ENCODE results near the gene SACS. TPM values are rescaled to one million over a fixed set of nuclear protein-coding genes. Genes with fewer than 3 reads are reported as not detected.

Gene SACS
- total RNA-seq, 1 experiment from 2014 or later: 33.4 TPM

DNA sequence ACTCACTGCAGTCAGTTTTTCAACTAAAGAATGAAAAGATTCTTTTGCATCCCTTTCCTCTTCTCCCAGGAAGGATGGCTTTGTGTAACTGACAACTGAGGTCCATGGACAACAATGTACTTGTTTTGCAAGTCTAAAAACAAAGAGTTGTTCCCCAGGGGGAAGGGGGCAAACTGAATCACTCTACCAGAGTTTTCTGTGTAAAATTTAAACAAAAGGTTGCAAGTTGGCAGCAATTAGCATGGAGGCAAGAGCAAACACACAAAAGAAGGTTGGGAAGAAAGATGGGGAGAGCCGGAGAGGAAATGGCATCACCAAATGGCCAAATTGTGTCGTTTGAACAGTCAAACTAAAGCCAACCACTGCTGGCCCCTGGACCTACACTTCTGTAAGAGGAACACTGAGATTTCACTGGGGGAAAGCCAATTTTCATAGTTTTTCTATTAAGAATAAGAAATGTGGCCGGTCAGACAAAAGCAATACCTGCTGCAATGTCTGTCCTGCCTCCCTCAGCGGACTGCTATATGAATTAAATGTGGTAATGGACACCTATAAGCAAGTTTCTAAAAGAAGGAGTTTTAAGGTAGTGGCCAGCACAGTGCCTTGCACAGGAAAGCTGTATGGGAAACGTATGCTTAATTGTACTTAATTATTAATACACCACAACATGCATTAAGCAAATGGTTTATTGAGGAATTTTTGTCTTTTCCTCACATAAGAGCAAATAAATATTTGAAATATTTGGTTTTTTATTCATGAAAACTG, 16.1 kb upstream of the SACS start:
- no peak for ATAC-seq
- RAD21 ChIA-PET (ENCODE audit: low non-redundant PET in 1 of 2, low total read pairs in 2 of 2, uncharacterized antibody in 2 of 2, unreplicated experiment in 2 of 2): no interaction called here
- no TSS peak for BruUV-seq (replicated peaks)

DNA sequence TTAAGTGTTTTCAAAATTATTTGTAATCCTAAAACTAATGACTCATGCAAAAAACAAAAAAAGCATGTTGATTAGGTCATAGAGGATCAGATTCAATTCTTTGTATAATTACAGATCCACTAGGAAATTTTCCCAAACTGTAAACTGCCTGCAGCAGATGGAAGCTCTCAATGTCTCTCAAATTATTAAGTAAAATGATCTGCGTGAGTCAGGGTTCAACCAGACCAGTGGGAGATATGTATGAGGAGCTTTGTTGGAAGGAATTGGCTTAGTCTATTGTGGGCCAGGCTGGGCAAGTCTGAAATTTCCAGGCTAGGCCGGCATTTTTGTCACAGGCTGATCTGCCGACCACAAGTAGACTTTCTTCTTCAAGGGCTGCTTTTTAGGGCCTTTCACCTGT, 14.4 kb upstream of the SACS start:
- Histone ChIP-seq H3K27me3 (ENCODE audit: insufficient read depth, low read length) (no peaks in the 10 kb centered on the region), H3K4me1 (ENCODE audit: control insufficient read depth in 1 of 2, insufficient read depth in 2 of 2, low read length in 2 of 2) (no peaks in the 10 kb centered on the region), H4K20me1 (ENCODE audit: insufficient read depth) (no peaks in the 10 kb centered on the region), H3K9me2 (ENCODE audit: insufficient read depth) (no peaks in the 10 kb centered on the region), H3K4me2 (ENCODE audit: low read length) (no peak overlapping the region), H3K36me3 (ENCODE audit: control insufficient read depth in 1 of 2, insufficient read depth in 2 of 2, low read length in 2 of 2) (no peaks in the 10 kb centered on the region), H3K9ac (ENCODE audit: low read length) (no peak overlapping the region), H3K4me3 (replicated peaks in 1 of 2; ENCODE audit: low read depth in 1 of 2, low read length in 2 of 2) (no peak overlapping the region), H3K79me2 (ENCODE audit: insufficient read depth, low read length) (no peaks in the 10 kb centered on the region), H3K9me3 (ENCODE audit: control insufficient read depth in 1 of 2, insufficient read depth in 1 of 2, low read depth in 1 of 2, low read length in 2 of 2) (no peaks in the 10 kb centered on the region), H3K27ac (ENCODE audit: low read depth, low read length) (no peak overlapping the region), H2AFZ (ENCODE audit: low read depth, low read length, poor library complexity, severe bottlenecking) (no peak overlapping the region)
- intact Hi-C loops (cut with micrococcal nuclease): no loop called here
- ChIA-PET CTCF (no interaction called here), RAD21 (ENCODE audit: low non-redundant PET in 1 of 2, low total read pairs in 2 of 2, uncharacterized antibody in 2 of 2, unreplicated experiment in 2 of 2) (no interaction called here), POLR2A (no interaction called here)
- ATAC-seq (no peak), DNase-seq (ENCODE audit: low read depth, low spot score) (no peak)
- no peak for TF ChIP-seq ZNF274 (IDR thresholded peaks at IDR 0.05; ENCODE audit: low read depth, low read length)
- BruUV-seq (replicated peaks): no TSS peak

More for the DNA sequence above, 16.1 kb upstream of the SACS start:
- ChIA-PET POLR2A (no interaction called here), CTCF (no interaction called here)
- intact Hi-C loops (cut with micrococcal nuclease): no loop called here
- no peaks in the 10 kb centered on the region for H3K4me1 ChIP-seq (ENCODE audit: control insufficient read depth in 1 of 2, insufficient read depth in 2 of 2, low read length in 2 of 2)
- no peaks in the 10 kb centered on the region for H3K79me2 ChIP-seq (ENCODE audit: insufficient read depth, low read length)
- H3K4me3 ChIP-seq (replicated peaks in 1 of 2; ENCODE audit: low read depth in 1 of 2, low read length in 2 of 2): no peak overlapping the region
- TF ChIP-seq YY1 (IDR thresholded peaks at IDR 0.05; ENCODE audit: extremely low read depth, insufficient replicate concordance, low read depth, low read length): no peak
- no peak for TF ChIP-seq FOSL1 (IDR thresholded peaks at IDR 0.05; ENCODE audit: low read depth)
- TF ChIP-seq ZNF274 (IDR thresholded peaks at IDR 0.05; ENCODE audit: low read depth, low read length): no peak
- no peak for TF ChIP-seq EGR1 (IDR thresholded peaks at IDR 0.05; ENCODE audit: low read depth)
- no peak for TF ChIP-seq SIN3A (IDR thresholded peaks at IDR 0.05; ENCODE audit: low read depth)
- no peak for TF ChIP-seq ELF1 (IDR thresholded peaks at IDR 0.05; ENCODE audit: borderline replicate concordance, low read depth)
- no peak for TF ChIP-seq POLR2AphosphoS5 (IDR thresholded peaks at IDR 0.05; ENCODE audit: low read depth, low read length)
- TF ChIP-seq POLR2A (IDR thresholded peaks at IDR 0.05; ENCODE audit: borderline replicate concordance, extremely low read depth, insufficient read depth, insufficient read length): no peak
- TF ChIP-seq CEBPB (IDR thresholded peaks at IDR 0.05; ENCODE audit: low read depth): no peak
- TF ChIP-seq, protein P1, sequence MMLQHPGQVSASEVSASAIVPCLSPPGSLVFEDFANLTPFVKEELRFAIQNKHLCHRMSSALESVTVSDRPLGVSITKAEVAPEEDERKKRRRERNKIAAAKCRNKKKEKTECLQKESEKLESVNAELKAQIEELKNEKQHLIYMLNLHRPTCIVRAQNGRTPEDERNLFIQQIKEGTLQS (IDR thresholded peaks at IDR 0.05): no peak
- TF ChIP-seq EZH2phosphoT487 (IDR thresholded peaks at IDR 0.05; ENCODE audit: borderline replicate concordance): no peak
- H3K9me3 ChIP-seq (ENCODE audit: control insufficient read depth in 1 of 2, insufficient read depth in 1 of 2, low read depth in 1 of 2, low read length in 2 of 2): no peaks in the 10 kb centered on the region
- H3K9me2 ChIP-seq (ENCODE audit: insufficient read depth): no peaks in the 10 kb centered on the region
- H3K36me3 ChIP-seq (ENCODE audit: control insufficient read depth in 1 of 2, insufficient read depth in 2 of 2, low read length in 2 of 2): no peaks in the 10 kb centered on the region
- no peaks in the 10 kb centered on the region for H4K20me1 ChIP-seq (ENCODE audit: insufficient read depth)
- H3K27me3 ChIP-seq (ENCODE audit: insufficient read depth, low read length): no peaks in the 10 kb centered on the region
- no peak overlapping the region for H2AFZ ChIP-seq (ENCODE audit: low read depth, low read length, poor library complexity, severe bottlenecking)
- no peak overlapping the region for H3K4me2 ChIP-seq (ENCODE audit: low read length)
- no peak for DNase-seq (ENCODE audit: low read depth, low spot score)
- no peak overlapping the region for H3K27ac ChIP-seq (ENCODE audit: low read depth, low read length)
- H3K9ac ChIP-seq (ENCODE audit: low read length): no peak overlapping the region
